CD4-positive, alpha-beta T cell treated with Interleukin-10 for 1 hour (primary cell): ENCODE data around the gene SCAP.
A peak's percentile ranks its signal among the peaks of the same experiment; 100 is the strongest.
"Not testable (repeated sequence)": the region's sequence is repeated elsewhere in the genome, so short reads cannot be mapped to it uniquely, and the experiment has no call there.

Experiments used
- DNase-seq: peaks from one replicate; pipeline ENCODE4 v3.0.0-alpha.2; 2020

The SCAP gene

DNA sequence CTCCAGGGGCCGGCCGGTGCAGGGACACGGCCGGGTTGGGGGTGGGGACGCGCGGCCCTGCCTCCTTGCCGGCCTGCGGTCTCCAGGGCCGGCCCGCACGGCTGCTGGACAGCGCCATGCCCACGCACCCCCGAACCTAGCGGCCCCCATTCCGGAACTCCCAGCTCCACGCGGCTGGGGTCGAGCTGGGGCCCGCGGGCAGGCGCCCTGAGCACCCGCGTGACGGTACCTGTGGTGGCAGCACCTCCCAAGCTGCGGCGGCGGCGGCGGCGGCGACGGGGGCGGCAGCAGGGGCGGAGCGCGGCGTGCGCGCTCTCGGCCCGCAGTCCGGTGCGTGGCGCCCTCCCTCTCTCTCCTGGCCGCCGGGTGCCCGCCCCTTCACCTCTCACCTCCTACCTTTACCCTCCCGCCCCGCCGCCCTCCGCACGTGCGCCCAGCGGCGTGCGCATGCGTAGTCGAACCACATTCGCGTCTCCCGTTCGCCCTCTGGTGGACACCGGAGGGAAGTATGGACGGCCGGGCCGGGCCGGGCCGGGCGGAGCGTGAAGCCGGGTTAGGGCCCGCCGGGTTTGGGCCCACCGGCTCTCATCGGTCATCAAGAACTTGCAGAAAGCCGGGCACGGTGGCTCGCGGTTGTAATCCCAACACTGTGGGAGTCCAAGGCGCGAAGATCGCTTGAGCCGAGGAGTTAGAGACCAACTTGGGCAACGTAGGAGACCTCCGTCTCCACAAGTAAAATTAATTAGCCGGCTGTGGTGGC lies at the start of gene SCAP:
SCAP (minus strand) TSS at position 372 of the 760 bp plus-strand sequence. CDS start 32,948 bp downstream, outside the sequence.
- DNase-seq, result peak; percentile 95

DNA sequence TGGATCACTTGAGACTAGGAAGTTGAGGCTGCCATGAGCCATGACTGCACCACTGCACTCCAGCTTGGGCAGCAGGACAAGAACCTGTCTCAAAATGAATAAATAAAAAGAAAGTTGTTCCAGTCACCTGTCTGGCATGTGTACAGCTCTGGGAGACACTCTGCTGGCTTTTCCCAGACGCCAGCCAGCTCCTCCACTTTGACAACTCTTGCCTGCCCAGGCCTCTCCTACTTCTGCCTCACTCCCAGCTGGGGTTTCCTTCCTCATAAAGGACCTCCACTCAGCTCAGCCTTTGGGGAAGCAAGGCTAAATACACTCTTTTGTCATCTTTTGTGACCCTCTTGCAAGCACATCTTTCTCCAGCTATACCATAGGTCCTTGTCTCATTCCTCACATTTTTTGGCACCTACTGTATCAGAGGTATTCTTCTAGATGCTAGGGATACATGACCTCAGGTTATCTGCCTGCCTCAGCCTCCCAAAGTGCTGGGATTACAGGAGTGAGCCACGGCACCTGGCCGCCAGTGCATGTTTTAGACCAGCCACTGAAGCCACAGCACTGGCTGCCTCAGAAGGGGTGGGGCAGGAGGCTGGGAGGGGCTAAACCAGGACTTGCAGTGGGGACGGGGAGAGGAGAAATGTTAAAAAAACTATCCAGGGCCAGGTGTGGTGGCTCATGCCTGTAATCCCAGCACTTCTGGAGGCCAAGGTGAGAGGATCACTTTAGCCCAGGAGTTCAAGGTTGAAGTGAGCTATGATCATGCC lies 47.8 kb upstream of the SCAP start:
- no peak for DNase-seq

DNA sequence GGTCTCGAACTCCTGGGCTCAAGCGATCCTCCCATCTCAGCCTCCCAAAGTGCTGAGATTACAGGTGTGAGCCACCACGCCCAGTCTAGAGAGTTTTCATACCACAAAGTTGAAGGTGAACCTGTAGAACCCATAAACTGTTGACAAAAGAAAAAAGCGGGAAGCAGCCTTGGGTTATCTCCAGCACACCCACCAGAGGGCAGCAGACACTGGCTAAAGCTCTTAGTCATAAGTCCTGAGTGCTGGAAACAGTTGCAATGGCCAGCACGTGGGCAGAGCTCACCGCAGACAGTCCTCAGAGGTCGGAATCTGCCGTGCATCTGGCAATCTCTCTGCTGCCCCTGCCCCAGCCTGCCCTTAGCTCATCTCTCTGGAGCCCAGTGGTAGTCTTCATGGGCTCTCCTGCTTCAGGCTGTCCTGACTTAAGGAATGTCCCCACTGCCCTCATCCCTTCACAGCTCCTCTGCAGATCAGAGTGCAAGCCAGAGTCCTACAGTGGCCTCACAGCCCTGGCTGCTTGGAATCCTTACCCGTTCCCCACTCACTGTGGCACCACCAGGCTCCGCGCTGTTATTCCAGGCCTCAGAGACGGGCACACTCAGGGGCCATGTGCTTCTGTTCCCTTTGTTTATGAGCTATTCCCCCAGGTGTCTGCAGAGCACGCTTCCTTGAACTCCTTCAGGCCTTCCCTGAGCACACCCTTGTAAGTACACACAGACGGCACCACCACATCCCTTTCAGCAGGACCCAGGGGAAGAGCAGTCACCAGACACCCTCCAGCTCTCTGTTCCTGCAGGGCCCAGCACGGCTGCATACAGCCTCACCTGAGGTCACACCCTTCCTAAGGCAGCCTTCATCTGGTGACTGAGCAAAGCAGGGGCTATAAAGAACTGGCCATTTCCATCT lies 46.6 kb upstream of the SCAP start:
- DNase-seq, result peak; percentile 83

DNA sequence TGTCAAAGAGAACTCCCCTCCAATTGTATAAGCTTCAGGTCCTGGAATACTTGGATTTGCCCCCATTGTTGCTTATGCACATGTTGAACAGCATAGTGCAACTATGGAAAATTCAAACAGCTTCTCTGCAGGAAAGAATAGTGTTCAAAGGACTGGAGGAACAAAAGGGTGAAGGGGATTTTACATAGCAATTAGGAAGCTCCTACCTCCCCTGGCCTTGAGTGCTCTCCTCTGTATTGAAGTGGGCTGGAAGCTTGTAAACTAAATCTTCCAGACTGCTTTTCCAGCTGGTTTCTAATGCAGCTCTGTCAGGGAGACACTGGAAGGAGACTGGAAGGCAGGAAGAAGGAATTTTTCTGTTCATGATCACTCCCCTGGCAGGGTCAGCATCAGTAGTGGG lies 45.0 kb upstream of the SCAP start:
- no peak for DNase-seq

DNA sequence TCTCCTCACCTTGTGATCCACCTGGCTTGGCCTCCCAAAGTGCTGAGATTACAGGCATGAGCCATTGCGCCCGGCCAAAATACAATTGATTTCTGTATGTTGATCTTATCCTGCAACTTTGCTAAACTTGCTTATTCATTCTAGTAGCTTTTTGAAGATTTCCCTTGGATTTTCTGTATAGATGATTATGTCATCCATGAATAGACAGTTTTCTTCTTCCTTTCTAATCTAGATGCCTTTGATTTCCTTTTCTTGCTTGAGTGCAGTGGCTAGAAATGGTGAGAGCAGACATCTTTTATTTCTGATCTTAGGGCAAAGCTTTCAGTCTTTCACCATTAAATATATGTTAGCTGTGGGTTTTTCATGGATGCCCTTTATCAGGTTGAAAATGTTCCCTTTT lies 42.2 kb upstream of the SCAP start:
- no peak for DNase-seq

DNA sequence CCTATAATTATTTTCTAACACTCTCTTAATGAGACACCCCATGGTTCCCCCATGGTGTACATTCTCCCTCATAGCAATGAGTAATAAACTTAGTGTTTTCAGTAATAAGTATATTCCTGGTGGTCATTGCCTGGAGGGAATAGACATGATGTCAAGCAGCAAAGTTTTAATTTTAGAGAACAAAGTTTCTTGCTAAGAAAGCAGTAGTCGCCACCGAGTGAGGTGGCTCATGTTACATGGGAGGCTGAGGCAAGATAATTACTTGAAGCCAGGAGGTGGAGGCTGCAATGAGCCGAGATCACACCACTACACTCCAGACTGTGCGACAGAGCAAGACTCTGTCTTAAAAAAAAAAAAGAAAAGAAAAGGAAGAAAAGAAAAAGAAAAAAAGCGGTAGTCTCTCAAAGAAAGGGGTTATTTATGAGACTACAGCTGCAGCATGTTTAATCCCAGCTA lies 40.2 kb upstream of the SCAP start:
- DNase-seq, result no peak

DNA sequence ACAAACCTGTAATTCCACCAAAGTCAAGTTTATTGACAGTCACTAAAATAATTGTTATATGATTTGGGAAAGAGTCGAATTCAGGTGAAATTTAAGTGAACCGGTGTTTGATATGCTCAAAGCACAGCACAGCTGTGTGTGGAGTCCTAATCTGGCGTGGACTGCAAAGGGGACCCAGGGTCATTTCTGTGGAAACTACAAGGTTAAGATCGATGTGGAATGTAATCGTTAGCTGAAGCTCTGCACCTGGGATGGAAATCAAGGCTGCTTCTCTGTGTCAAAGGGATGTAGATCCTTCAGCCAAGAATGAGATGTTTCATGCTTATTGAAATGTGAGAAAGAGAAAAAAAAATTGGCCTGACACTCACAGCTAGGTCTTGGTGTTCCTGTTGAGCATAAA lies 39.4 kb upstream of the SCAP start:
- no peak for DNase-seq

DNA sequence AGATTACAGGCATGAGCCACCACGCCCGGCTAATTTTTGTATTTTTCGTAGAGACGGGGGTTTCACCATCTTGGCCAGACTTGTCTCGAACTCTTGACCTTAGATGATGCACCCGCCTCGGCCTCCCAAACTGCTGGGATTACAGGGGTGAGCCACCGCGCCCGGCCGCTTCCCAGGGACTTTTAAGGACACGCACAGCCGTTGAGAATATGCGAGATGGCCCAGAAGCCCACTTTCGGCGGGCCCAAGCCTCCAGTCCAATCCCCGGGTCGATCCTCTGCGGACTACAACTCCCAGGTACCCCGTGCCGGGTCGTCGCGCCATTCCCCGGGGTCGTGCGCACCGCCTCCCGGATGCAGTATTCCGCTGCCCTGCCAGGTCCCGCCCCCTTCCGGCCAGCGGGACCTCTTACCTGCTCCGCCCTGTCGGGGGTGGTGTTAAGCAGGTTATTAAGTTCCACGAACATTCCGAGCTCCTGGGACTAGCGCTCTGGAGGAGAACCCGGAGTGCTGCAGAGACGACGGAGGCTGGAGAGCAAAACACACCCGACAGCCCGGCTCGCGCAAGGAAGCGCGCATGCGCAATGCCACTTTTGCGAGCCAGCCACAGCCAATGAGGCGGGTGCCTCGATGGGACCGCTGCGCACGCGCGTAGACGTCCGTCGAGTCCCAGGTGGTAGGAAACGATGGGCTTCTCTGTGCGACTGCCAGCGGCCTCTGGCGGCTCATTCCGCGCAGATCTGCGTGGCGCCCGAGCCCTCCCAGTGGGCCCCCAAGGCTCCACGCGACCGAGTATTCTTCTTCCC lies 37.6 kb upstream of the SCAP start, which contains the start of gene ELP6:
ELP6 (minus strand) TSS at position 588 of the 805 bp plus-strand sequence; CDS start at position 466, 122 bp downstream.
- peak; percentile 97 for DNase-seq

DNA sequence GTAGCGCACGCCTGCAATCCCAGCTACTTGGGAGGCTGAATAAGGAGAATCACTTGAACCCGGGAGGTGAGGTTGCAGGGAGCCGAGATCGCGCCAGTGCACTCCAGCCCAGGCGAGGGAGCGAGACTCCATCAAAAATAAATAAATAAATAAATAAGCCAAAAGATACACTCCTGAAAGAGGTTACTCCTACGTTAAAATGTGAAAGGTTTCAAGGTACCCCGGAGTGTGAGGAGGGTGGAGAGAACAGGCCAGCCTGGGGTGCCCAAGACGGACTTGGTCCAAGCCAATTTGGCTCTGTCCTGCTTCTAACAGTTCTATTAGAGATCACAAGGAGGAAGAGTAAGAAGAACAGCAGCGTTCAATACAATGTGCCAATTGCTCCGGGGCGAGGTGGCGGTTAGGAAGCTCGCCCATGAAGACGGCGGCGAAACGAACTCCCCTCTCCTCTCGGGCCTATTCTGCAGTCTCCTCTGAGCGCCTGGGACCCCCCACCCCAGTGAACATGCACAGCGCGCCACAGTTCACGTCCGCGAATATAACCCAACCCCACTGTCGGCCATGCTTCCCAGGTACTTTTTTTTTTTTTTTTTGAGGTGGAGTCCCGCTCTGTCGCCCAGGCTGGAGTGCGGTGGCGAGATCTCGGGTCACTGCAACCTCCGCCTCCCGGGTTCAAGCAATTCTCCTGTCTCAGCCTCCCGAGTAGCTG lies 36.8 kb upstream of the SCAP start:
- peak; percentile 37 for DNase-seq

DNA sequence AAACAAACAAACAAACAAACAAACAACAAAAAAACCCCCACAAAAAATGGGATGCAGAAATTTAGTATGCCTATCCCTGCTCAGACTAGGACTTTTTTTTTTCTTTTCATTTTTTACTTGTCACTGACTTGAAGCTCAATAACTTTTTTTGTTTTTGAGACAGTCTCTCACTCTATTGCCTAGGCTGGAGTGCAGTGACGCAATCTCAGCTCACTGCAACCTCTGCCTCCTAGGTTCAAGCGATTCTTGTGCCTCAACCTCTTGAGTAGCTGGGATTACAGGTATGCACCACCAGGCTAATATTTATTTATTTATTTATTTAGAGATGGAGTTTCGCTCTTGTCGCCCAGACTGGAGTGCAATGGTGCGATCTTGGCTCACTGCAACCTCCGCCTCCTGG lies 29.5 kb upstream of the SCAP start:
- DNase-seq, result not testable (repeated sequence)

DNA sequence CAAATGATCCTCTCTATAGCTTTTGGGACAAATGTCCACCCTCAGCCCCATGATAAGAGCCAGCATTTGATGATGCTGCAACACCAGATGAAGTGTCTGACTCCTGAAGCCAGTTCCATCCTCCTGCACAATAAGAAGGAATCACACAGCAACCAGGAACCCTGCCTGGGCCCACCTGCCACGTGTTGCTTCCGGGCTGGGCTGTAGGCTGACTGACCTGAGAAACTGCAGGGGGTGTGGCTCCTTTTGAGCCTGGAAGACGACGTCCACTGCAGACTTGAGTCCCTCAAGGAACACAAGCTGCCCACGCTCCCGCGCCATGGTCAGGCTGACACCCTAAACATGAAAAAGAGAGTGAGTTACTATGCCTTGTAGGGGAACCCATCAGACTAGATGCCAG lies 28.4 kb upstream of the SCAP start:
- no peak for DNase-seq

DNA sequence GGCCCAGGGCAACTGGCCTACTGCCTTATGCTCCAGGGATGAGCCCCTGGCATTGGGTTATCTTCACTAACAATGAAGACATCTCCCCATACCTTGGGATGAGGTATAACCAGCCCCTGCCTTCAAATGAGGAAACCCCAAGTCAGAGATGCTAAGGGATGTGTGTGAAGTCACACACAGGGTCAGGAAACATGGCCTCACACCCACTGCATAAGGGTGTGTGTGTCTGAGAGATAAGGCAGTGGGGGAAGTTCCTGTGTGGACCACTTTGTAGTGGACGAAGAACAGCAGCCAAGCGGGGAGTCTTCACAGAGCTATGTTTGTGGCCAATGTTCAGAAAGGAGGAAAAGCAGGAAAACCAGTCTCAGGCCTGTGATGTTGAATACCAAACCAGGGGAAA lies 27.3 kb upstream of the SCAP start:
- DNase-seq, result no peak

DNA sequence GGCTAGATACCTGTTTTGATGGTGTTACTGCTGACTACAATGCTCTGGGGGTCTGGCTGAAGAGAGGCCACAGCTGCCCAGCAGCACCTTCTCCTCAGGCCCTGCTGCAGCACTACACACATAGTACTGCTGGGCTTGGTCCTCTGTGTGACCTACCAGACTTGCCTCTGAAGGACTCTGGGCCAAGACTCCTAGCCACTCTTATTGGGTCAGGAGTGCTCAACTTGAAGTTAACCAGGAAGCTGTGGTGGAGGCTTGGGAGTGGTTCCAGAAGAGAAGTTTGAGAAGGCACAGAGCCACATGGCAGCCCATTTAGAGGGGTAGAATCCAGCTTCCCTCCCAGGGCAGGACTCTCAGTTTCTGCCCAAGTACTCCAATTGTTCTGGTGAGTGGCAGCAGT lies 21.2 kb upstream of the SCAP start:
- no peak for DNase-seq

DNA sequence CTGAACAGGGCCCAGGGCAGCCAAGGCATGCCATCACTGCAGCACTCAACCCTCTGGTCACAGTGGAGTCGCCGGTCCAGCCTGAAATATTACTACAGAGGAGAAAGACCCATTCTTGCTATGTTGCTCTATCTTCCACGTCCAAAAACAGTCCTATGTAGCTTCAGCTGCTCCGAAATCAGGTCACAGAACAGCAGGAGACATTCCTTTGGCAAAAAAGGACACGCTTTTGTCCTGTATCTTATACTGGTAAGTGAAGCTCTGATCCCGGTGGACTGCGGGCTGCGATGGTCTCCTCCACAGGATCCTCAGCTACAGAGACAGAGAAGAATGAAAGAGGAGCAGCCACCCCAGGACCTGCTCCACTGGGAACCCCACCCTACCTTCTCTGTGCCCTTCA lies 20.1 kb upstream of the SCAP start:
- no peak for DNase-seq

DNA sequence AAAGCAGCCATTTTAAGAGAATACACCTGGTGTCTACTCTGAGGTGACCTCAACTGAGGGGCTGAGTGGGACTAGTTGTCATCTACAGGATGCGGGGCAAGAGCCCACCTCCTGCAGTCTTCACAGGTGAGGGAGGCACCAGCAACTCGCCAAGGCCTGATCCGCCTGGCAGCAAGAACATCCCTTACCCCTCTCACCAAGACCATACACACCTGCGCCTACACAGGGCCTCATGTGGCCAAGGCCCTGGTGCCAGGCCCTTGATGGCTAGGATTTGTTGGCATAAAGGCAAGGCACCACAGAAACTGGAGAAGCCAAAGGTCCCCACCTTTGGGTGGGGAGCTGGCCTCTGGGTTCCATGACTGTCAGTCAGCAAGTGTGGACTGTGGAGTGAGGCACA lies 19.4 kb upstream of the SCAP start:
- no peak for DNase-seq

DNA sequence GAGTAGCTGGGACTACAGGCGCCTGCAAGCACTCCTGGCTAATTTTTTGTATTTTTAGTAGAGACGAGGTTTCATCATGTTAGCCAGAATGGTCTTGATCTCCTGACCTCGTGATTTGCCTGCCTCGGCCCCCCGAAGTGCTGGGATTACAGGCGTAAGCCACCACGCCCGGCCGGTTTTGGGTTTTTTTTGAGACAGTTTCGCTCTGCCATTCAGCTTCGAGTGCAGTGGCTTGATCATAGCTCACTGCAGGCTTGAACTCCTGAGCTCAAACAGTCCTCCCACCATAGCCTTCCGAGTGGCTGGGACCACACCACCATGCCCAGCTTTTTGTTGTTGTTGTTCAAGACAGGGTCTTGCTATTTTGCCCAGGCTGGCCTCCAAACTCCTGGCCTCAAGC lies 16.0 kb upstream of the SCAP start:
- no peak for DNase-seq

DNA sequence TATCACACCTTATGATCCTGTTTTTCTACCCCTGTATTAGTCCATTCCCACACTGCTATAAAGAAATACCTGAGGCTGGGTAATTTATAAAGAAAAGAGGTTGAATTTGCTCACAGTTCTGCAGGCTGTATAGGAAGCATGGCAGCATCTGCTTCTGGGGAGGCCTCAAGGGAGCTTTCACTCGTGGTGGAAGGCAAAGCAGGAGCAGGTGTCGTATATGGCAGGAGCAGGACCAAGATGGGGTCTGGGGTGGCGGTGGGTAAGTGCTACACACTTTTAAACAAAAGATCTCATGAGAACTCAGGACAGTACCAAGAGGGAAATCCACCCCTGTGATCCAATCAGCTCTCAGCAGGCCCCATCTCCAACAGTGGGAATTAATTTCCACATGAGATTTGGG lies 15.4 kb upstream of the SCAP start:
- no peak for DNase-seq

DNA sequence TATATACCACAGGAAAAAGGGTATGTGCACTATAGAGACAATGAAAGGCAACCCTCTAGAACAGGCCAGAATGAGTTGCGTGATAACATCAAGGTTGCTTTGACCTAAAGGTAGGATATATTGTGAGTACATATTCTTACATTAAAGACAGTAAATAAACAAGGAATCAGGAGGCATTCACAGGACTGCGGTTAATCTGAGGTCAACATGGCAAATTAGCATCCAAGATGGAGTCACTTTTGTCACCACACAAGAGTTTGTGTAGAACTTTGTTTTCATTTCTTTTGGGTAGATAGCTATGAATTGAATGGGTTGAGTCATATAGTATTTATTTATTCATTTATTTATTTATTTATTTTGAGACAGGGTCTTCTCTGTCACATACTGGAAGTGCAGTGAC lies 11.5 kb upstream of the SCAP start:
- DNase-seq, result no peak

DNA sequence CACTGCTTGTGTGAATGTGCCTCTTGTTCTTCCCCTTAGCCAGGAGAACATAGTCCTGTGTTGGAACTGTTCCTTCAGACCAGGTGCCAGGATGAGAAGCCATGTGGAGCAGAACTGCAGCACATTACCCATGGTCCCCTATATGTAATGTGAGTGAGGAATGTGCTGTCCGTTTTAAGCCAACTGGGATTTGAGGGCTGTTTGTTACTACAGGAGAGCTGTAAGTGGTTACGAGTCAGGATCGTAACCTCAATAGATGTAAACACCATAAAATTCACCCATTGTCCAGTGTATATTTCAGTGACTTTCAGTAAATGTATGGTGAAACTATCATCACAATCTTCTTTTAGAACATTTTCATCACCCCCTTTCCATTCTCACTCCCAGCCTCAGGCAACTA lies 10.1 kb upstream of the SCAP start:
- DNase-seq, result no peak

DNA sequence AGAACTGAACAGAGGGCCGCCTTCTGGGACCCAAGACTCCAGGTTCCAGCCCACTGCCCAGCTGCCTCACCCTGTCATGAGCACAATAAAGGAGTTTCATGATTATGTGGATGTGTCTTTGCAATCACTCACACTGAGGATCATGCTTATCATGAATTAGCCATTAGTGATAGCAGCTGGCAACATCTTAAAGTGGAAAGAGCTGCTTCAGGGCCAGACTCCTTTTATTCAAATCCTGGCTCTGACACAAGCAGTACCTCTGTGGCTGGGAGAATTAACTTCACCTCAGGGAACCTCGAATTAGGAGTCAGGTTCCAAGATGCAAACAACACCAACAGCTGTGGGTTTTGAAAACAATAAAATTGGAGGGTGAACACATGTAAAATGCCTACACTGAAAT lies 6.6 kb upstream of the SCAP start:
- DNase-seq, result no peak

DNA sequence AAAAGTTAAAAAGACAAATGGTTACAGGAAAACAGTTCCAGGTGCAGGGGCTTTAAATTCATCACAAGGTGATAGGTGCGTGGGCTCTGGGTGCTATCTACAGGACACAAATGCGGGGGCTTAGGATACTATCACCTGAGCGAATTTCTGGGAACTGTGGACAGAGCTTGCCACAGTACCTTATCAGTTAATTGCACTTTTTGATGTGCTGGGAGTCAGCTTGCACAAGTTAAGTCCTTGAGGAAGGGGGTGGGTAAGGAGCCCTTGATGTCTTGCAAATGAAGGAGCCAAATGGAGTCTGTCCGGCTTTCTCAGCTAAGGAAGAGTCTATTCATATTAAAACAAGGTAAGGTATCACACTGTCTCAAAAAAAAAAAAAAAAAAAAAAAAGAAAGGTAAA lies 6.0 kb upstream of the SCAP start:
- DNase-seq, result not testable (repeated sequence)

DNA sequence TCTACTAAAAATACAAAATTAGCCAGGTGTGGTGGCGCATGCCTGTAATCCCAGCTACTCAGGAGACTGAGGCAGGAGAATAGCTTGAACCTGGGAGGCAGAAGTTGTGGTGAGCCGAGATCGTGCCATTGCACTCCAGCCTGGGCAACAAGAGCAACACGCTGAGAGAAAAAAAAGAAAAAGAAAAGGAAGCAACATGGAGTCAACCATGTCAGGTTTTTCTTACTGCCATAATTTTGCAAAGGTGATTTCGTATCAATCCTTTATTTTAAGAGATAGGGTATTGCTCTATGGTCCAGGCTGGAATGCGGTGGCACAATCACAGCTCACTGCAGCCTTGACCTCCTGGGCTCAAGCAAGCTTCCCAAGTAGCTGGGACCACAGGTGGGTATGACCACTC lies 4.5 kb upstream of the SCAP start:
- not testable (repeated sequence) for DNase-seq
